Ishikawa (cell line): Measurements from ENCODE around the gene TPD52L2.

Experiments
- CEBPB ChIP-seq: IDR thresholded peaks from 2 replicates; pipeline ENCODE4 v1.6.1; 2012
- CREB1 ChIP-seq: IDR thresholded peaks from 2 replicates; pipeline ENCODE4 v1.6.1; 2012; ENCODE audit warnings: low read depth
- EGR1 ChIP-seq: IDR thresholded peaks from 2 replicates; pipeline ENCODE4 v1.6.1; 2012
- EP300 ChIP-seq: IDR thresholded peaks from 2 replicates; pipeline ENCODE4 v1.6.1; 2012; ENCODE audit warnings: borderline replicate concordance
- FOXM1 ChIP-seq: IDR thresholded peaks from 2 replicates; pipeline ENCODE4 v1.6.1; 2012; ENCODE audit warnings: low read depth, borderline replicate concordance
- MAX ChIP-seq: IDR thresholded peaks from 2 replicates; pipeline ENCODE4 v1.6.1; 2012
- NFIC ChIP-seq: IDR thresholded peaks from 2 replicates; pipeline ENCODE4 v1.6.1; 2012
- RAD21 ChIP-seq: IDR thresholded peaks from 2 replicates; pipeline ENCODE4 v1.6.1; 2012; ENCODE audit warnings: low read depth
- REST ChIP-seq: IDR thresholded peaks from 2 replicates; pipeline ENCODE4 v1.6.1; 2012; ENCODE audit warnings: low read depth, mild to moderate bottlenecking
- TCF12 ChIP-seq: IDR thresholded peaks from 2 replicates; pipeline ENCODE4 v1.6.1; 2012; ENCODE audit warnings: low read depth
- TEAD4 ChIP-seq: IDR thresholded peaks from 2 replicates; pipeline ENCODE4 v1.6.1; 2012
- USF1 ChIP-seq: IDR thresholded peaks from 2 replicates; pipeline ENCODE4 v1.6.1; 2012
- ZBTB7A ChIP-seq: IDR thresholded peaks from 2 replicates; pipeline ENCODE4 v1.6.1; 2012; ENCODE audit warnings: low read depth

- no peak for TF ChIP-seq REST
- TF ChIP-seq FOXM1: no peak
- TF ChIP-seq CEBPB: no peak
- TF ChIP-seq EP300: no peak
- no peak for TF ChIP-seq USF1
- no peak for TF ChIP-seq RAD21
- TF ChIP-seq NFIC: no peak
- no peak for TF ChIP-seq MAX
- TF ChIP-seq ZBTB7A: no peak
- TF ChIP-seq CREB1: no peak
- TF ChIP-seq TEAD4: no peak
- no peak for TF ChIP-seq EGR1
- no peak for TF ChIP-seq TCF12
Measured at GRCh38 chr20:63929071-63929470, 64.0 kb downstream of the TPD52L2 start.
